HG02588 (cell line): ENCODE measurements around the gene FAM181A.

Source experiments
- ATAC-seq: cut with Tn5 transposase; IDR thresholded peaks from one replicate; pipeline ENCODE4 v1.9.1; 2021; ENCODE audit warnings: mild to moderate bottlenecking, moderate library complexity; ENCODE audit not compliant: unreplicated experiment

The FAM181A gene

GRCh38 chr14:93926873-93927799 is at the start of gene FAM181A:
FAM181A (plus strand) TSS chr14:93927344; CDS start chr14:93928286, 942 bp downstream.
- no peak for ATAC-seq

DNA sequence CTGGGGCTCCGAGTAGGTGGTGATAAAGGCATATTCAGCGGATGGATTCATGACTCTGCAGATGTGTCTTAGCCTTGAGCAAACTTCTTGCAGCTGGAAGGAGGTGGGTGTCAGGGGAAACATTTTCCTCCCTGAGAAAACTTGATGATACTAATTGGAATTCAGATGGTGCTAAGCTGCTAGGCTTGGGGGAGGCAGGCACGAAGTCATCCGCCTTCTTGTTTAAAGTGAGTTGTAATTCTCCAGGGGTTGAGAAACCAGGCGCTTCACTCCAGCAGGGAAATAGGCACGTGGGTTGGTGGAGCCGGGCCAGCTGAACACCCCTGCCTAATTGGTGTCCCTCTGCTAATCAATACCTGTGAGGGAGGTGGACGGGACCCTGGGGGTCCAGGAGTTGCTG is 48.9 kb upstream of the FAM181A start:
- no peak for ATAC-seq

DNA sequence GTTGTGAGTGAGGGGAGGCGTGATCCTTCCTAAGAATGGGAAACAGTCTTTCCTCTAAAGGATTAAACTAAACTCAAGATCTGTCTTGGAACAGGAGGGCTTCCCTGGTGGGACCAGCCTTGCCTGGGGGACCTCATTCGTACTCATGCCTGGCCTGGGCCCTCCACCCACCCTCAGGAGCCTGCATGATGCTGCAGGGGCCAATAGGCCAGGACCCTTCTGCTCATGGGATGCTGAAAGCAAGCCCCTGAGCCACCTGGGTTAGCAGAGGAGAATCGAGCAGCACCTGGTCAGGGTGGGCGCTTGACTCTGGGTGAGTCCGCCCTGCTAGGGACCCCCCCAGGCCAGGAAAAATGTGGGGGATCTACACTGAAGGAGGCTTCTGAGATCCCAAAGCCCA is 48.3 kb upstream of the FAM181A start:
- no peak for ATAC-seq

GRCh38 chr14:93879362-93879983 is 47.7 kb upstream of the FAM181A start:
- ATAC-seq = no peak

GRCh38 chr14:93880021-93880820 is 46.9 kb upstream of the FAM181A start:
- no peak for ATAC-seq

DNA sequence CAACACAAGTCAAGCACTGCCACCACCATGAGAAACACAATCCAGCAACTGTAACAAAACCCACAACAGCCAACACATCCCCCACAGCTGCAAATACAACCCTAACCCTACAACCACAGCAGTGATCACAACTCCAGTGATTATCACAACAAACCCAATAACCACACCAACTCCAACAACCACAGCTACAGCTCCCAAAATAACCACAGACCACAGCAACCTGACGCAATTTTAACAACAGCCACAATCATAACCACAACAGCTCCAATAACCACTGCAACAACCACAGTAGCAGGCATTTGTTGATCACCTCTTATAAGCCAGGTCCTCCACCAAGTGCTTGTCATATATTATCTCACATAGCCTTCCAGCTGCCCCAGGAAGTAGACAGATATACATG is 42.2 kb upstream of the FAM181A start:
- no peak for ATAC-seq

DNA sequence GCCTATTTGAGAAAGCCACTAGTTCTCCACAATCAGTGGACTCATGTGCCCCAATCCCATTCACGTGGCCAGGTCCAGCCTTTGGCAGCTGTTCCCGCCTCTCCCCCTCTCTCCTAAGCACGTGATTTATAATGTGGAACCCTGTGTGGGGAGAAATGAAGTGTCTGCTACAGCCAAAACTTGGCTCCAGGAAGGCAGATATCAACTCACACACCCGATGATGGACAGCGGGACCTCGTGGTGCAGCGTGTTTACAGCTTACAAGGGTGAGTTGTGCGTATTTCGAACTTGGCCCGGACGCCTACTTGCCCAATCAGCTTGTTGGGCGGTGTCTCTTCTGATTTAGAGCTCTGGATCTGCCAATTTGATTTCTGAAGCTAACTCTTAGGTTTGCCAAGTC is 38.1 kb upstream of the FAM181A start:
- no peak for ATAC-seq

- no peak for ATAC-seq
These were observed 37.2 kb upstream of the FAM181A start for GRCh38 chr14:93889739-93890483.

GRCh38 chr14:93891756-93892504 is 35.2 kb upstream of the FAM181A start:
- no peak for ATAC-seq

DNA sequence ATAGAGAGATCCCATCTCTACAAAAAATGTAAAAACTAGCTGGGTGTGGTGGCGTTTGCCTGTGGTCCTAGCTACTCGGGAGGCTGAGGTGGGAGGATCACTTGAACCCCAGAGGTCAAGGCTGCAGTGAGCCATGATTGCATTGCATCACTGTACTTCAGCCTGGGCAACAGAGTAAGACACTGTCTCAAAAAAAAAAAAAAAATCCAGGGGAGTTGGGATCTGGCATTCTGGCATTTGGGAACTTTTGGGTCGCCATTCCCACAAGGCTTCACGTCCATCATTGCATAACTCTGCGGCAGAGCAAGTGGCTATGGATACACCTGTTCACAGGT is 34.7 kb upstream of the FAM181A start:
- ATAC-seq = no peak

DNA sequence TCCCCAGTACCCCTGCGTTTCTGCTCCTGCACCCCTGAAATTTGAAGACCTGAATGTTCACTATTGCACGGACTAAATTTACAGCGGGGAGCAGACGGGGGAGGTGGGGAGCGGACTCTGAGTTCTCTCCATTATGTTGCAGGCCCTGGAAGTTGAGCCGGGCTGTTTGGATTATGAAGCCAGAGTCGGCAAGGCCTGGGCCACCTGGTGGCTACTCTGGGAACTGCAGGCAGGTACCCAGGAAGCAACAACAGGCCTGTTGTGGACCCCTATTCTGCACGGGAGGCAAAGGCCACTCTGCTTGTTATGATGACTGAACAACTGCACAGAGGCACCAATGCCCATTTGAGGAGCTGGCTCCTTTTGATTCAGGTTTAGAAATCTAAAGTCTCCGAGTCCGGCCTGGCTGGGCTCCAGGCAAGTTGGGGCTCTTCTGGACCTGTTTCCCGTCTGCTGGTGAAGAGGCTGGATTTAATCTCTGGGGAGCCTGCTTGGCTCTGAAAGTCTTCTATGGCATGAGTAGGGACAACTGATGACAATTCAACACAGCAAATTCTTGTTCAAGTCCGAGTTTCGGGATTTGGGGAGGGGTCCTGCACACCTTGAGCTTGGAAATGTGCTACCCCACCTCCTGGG is 34.1 kb upstream of the FAM181A start:
- ATAC-seq = no peak

DNA sequence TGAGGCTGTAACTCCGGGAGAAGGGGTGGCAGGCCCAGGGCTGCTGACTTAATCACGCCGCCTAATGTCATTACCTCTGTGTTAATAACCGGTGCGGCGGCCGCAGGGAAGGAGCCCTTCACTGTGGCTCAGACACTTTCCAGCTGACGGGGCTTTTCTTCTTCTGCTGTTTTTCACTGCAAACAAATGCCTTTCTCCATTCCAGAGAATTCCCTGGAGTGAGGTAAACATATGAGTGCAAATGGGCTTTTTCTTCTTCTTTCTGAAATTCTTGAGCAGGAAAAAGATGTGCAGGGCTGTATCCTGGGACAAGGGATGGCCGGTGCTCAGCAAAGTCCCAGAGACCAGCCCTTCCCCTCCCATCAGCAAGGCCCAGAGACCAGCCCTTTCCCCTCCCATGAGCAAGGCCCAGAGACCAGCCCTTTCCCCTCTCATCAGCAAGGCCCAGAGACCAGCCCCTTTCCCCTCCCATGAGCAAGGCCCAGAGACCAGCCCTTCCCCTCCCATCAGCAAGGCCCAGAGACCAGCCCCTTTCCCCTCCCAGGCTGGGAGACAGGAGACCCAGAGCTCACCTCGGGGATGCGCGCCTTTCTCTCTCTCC is 33.4 kb upstream of the FAM181A start:
- ATAC-seq = no peak

DNA sequence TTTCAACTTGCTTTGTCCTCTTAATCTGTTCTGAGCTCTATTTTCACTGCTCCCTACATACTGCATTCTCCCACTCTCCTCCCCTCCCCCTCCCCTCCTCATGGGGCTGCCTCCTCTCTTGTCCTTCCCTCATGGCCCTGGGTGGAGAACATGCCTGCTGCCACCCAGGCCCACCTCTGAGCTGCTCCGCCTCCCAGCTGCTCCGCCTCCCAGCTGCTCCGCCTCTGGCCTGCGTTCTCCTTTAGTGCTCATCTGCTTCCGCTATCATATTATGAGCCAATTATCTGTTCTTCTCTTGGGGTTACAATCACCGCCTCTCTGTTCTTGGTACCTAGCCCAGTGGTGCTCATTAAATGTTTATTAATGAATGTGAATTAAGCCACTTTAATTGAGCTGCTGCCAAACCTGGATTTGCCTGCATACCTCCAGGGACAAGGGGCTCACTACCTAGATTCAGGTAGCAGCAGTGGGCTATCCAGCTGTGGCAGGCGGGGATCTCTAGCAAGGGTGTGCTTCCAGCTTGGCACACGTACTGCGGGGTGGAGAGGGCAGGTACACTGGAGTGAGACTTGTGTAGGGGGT is 32.0 kb upstream of the FAM181A start:
- no peak for ATAC-seq

- ATAC-seq = no peak
These were observed 29.7 kb upstream of the FAM181A start for GRCh38 chr14:93897476-93897845.

GRCh38 chr14:93898081-93898611 is 29.0 kb upstream of the FAM181A start:
- ATAC-seq = no peak

- ATAC-seq = no peak
These were observed 28.4 kb upstream of the FAM181A start for GRCh38 chr14:93898731-93899130.

DNA sequence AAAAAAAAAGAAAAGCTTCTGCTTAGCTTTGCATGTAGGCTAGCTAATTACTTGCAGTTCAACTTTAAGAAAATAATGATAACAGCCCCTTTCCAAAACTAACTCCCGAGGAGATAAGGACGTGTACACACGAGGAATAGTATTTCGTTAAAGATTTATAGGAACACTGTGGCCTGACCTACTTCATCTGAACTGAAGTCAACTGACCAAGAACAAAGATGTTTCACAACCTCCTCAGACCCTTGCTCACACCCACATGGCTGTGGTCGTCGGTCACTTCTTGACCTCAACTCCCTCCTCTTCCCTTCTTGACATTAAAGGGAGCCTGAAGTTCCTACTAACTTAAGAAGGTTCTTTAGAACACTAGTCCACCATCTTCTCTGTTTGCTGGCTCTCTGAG is 25.3 kb upstream of the FAM181A start:
- no peak for ATAC-seq

GRCh38 chr14:93902619-93903307 is 24.4 kb upstream of the FAM181A start:
- ATAC-seq = no peak
